ENCODE data around the gene TRMT112.

DNA sequence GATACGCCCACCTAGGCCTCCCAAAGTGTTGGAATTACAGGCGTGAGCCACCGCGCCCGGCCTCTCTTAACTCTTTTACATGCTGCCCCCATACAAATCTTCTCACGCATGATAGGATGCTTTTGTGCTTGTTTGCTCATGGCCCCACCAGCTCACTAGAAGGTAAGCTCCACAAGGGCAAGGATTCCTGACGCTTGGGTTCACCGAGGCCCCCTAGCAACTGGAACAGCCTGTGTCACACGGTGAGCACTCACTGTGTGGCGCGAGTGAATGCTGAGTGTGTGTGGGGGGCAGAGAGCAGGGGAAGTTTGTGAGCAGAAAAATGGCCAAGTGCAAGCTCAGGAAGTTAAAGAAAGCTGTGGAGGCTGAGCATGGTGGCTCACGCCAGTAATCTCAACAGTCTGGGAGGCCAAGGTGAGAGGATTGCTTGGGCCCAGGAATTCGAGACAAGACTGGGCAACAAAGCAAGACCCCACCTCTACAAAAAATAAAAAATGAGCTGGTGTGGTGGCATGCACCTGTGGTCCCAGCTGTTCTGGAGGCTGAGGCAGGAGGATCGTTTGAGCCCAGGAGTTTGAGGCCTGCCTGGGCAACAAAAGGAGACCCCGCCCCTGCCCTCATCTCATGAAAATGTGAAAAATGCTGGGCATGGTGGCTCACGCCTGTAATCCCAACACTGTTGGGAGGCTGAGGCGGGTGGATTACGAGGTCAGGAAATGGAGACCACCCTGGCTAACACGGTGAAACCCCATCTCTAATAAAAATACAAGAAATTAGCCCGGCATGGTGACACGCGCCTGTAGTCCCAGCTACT lies 35.2 kb downstream of the TRMT112 start:
- TF ChIP-seq, protein P1, sequence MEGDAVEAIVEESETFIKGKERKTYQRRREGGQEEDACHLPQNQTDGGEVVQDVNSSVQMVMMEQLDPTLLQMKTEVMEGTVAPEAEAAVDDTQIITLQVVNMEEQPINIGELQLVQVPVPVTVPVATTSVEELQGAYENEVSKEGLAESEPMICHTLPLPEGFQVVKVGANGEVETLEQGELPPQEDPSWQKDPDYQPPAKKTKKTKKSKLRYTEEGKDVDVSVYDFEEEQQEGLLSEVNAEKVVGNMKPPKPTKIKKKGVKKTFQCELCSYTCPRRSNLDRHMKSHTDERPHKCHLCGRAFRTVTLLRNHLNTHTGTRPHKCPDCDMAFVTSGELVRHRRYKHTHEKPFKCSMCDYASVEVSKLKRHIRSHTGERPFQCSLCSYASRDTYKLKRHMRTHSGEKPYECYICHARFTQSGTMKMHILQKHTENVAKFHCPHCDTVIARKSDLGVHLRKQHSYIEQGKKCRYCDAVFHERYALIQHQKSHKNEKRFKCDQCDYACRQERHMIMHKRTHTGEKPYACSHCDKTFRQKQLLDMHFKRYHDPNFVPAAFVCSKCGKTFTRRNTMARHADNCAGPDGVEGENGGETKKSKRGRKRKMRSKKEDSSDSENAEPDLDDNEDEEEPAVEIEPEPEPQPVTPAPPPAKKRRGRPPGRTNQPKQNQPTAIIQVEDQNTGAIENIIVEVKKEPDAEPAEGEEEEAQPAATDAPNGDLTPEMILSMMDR (IDR thresholded peaks at IDR 0.05): no peak
- no peak for TF ChIP-seq POLR2A (IDR thresholded peaks at IDR 0.05)
